Fibroblast of peridontal ligament (primary cell): Measurements from ENCODE around the gene SPATA12.

Source experiments
- DNase-seq: peaks from one replicate; pipeline ENCODE4 v3.0.0-alpha.2; 2010; ENCODE audit errors: extremely low read depth

SPATA12 gene

GRCh38 chr3:57052662-57053061 is 7.8 kb upstream of the SPATA12 start:
- DNase-seq: no peak

DNA sequence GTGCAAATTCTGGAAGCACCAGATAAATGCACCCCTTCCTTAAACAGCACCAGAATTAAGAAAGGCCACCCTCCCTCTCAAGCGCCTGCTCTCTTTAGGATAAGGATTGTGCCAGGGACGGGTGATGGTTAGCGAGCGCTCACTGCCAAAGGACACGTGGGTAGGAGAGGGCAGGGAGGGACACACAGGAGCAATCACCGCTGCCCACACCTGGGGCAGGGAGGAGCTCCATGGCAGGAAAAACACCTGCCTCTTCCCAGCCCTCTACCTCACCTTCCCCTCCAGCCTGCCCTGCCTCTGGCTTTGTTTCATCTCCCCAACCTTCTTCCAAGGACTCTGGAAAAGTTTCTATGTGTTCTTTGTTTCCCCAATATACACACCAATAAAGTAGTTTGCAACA is 7.3 kb upstream of the SPATA12 start:
- DNase-seq: no peak

GRCh38 chr3:57057351-57057750 is 3.1 kb upstream of the SPATA12 start:
- no peak for DNase-seq

GRCh38 chr3:57059411-57059810 is 1.1 kb upstream of the SPATA12 start:
- DNase-seq: no peak

- DNase-seq: no peak
Observed at GRCh38 chr3:57061556-57061955, 1.1 kb downstream of the SPATA12 start.

GRCh38 chr3:57062101-57062631 is 1.7 kb downstream of the SPATA12 start:
- no peak for DNase-seq

DNA sequence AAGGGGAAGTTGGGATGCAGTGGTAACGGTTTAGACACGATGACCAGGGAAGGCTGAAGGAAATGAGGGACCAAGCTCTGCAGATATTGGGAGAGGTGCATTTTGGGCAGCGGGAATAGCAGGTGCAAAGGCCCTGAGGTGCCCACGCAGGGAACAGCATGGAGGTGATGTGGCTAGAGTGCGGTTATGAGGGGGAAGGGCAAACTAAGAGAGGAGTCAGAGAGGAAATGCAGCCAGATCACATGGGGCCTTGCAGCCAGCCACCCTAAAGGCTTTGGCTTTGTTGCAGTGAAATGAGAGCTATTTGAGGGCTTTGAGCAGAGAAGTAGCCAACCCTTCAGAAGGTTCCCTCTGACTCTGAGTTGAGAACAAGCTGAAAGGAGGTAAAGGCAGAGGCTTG is 2.6 kb downstream of the SPATA12 start:
- DNase-seq: no peak

- DNase-seq: no peak
Observed at GRCh38 chr3:57064001-57064400, 3.5 kb downstream of the SPATA12 start.

DNA sequence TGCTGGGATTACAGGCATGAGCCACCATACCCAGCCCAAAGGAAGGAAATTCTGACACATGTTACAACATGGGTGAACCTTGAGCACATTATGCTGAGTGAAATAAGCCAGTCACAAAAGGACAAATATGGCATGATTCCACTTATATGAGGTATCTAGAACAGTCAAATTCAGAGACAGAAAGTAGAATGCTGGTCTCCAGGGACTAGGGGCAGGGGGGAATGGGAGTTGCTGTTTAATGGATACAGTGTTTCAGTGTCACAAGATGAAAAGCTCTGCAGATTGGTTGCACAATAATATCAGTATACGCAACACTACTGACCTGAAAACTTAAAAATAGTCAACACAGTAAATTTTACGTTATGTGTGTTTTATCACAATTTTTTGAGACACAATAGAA is 4.1 kb downstream of the SPATA12 start:
- no peak for DNase-seq

DNA sequence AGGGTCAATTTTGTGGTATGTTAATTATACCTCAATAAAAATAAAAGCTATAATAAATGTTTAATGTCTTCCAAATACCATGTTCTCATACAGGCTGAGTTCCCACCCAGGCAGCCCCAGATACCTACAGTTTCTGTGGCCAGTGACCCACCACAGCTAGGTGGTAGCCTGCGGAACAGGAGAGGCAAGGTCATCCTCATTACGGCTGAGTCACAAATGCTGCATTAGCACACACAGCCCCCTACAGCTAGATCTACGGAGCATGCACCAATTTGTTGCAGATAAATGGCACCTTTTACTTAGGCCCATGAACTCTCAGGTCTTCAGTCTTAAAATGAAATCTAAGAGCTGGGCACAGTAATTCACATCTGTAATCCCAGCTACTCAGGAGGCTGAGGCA is 5.1 kb downstream of the SPATA12 start:
- no peak for DNase-seq

- DNase-seq: no peak
Observed at GRCh38 chr3:57066471-57066870, 6.0 kb downstream of the SPATA12 start.

DNA sequence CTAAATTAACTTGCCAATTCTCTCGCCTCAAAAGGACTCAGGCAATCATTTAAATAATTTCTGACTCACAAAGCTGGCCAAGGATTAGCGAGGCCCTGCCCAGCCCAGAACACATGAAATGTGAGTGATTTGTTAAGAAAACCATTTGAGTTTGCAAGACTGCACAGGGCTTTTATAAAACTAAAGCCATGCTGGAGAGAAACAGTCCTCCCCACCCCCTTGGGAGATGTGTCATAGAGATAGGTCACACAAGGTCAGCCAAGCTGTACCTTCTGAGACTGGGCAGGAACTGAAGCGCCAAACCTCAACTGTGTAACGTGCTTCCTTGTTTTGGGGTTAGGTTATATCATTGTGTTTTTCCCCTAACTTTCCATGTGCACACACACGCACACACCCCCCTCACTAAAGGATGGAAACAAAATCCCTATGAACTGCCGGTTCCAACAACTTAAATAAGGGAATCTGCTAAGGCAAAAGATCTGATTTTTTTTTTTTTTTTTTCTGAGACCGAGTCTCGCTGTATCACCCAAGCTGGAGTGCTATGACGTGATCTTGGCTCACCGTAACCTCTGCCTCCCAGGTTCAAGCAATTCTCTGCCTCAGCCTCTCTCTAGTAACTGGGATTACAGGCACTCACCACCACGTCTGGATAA is 8.1 kb downstream of the SPATA12 start:
- peak; percentile 76 for DNase-seq

DNA sequence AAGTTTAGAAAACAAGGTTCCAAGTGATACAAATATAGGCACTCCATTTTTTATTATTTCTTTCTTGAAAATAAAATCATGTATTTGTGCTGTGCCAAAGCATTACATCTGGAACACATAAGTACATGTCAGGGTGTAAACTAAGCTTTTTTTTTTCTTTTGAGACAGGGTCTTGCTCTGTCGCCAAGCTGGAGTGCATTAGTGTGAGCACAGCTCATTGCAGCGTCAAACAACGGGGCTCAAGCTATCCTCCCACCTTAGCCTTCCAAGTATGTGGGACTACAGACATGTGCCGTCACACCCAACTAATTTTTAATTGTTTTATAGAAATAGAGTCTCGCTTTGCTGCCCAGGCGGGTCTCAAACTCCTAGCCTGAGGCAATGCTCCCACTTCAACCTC is 9.0 kb downstream of the SPATA12 start:
- no peak for DNase-seq

GRCh38 chr3:57073628-57074027 is 13.2 kb downstream of the SPATA12 start:
- DNase-seq: no peak

GRCh38 chr3:57074135-57074534 is 13.7 kb downstream of the SPATA12 start:
- DNase-seq: no peak

GRCh38 chr3:57076422-57076951 is 16.0 kb downstream of the SPATA12 start:
- no peak for DNase-seq

GRCh38 chr3:57077630-57078343 is 17.3 kb downstream of the SPATA12 start:
- DNase-seq: no peak

- DNase-seq: peak; percentile 64
Observed at GRCh38 chr3:57078344-57078634, 17.8 kb downstream of the SPATA12 start.

DNA sequence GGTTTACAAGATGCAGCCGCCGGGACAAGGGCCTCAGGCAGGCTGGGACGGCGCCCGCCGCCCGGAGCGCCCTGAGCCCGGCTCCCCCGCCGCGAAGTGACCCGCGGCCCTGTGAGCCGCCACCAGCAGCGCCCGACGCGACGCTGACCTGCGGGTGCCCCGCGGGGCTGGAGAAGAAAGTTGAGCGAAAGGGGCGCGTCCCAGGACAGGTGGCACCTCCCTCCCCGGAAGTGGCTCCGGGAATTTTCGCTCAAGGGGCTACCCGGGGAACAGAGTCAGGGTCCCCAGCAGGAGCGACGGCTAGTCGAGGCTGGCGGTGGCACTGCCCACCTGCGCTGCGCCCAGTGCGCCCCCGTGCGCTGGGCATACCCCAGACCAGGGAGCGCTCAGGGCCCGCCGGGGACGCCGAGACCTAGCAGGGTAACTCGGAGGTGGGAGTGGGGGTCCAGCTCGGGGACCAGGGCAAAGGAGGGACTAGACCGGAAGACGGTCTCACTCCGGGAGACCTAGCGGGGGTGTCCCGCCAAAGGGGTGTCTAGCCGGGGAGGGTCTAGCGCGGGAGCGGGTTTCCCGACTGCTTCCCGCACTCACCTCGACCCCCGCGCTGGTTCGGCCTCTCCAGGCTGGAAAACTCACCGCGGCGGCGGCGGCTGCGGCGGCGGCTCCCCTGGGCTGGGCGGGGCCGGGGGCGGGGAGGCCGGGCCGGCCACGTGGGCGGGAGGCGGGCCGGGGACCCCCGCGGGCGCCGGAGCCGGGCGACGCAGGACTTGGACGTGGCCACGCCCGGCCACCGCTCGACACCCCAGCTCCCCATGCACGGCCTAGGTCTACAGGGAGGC is 18.4 kb downstream of the SPATA12 start:
- DNase-seq: no peak

GRCh38 chr3:57079474-57079831 is 19.0 kb downstream of the SPATA12 start:
- no peak for DNase-seq

- DNase-seq: no peak
Observed at GRCh38 chr3:57080171-57080570, 19.7 kb downstream of the SPATA12 start.

- DNase-seq: no peak
Observed at GRCh38 chr3:57081173-57081572, 20.7 kb downstream of the SPATA12 start.

DNA sequence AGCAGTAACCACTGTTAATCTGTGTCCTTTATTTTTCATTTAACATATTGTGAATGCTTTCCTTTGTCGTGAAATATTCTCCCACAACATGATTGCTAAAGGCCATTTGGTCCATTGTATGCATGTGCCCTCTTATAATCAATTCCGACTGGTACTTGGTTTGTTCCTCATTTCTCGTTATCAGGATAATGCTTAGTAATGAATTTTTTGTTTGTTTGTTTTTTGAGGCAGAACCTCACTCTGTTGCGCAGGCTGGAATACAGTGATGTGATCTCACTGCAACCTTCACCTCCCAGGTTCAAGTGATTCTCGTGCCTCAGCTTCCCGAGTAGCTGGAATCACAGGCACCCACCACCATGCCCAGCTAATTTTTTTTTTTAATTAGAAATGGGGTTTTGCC is 22.0 kb downstream of the SPATA12 start:
- no peak for DNase-seq
